GM18951 (cell line): ENCODE measurements around the gene SALL4.
"Not testable (repeated sequence)": the region's sequence is repeated elsewhere in the genome, so short reads cannot be mapped to it uniquely, and the experiment has no call there.

Experiments used
- POLR2A ChIP-seq: IDR thresholded peaks from 4 replicates; pipeline ENCODE4 v1.6.1; 2011; ENCODE audit warnings: mild to moderate bottlenecking; ENCODE audit not compliant: insufficient read length, insufficient read depth; ENCODE audit errors: extremely low read depth
- in situ Hi-C: fragments of 300-500 bp; cut with MboI; formaldehyde crosslinking; loops from one replicate; pipeline ENCODE4 v1.12.0; 2022; ENCODE audit warnings: low sequenced_read_pairs, mixed read lengths, inconsistent platforms; ENCODE audit not compliant: unreplicated experiment

SALL4 gene

GRCh38 chr20:51749674-51750036, 52.7 kb downstream of the SALL4 start:
- in situ Hi-C loops: no loop called here
- TF ChIP-seq POLR2A: no peak

DNA sequence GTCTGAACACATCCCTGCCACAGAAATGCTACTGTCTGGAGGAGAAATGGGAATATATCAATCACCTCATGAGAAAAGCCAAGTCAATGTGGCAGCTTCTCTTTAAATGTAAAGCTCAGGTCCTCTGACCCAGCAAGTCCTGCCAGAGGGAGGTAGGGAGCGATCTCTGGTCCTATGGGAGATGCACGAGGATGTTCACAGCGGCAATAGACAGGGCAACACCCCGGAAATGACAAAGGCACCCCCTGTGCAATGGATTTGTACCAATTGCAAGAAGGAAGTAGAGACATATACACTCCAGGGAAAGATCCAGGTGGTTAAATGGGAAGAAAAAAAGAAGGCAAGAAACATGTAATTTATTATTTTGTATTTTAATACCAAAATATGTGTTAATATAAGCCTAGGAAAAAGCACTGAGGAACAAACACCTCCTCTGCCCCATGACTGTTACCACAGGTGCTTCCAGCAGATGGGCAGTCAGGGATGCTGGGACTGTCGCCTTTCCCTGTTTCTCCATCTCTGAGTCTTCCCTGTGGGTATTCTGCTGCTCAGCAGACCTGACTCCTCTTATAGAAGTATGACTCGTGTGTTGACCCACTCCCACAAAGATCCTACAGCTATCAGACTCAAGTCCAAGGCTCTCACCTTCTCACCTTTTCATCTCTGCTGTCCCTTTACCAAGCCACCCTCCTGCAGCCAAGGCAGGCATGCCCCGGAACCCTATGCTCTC, 55.0 kb downstream of the SALL4 start:
- in situ Hi-C loops: no loop called here
- no peak for TF ChIP-seq POLR2A

DNA sequence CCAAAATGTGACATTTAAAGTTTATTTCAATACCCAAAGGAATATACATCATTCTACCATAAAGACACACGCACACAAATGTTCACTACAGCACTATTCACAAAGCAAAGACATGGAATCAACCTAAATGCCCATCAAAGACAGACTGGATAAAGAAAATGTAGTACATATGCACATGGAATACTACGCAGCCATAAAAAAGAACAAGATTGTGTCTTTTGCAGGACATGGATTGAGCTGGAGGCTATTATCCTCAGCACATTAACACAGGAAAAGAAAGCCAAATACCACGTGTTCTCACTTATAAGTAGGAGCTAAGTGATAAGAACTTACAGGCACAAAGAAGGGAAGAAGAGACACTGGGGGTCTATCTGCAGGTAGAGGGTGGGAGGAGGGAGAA, 56.5 kb downstream of the SALL4 start:
- no peak for TF ChIP-seq POLR2A
- in situ Hi-C loops: no loop called here

DNA sequence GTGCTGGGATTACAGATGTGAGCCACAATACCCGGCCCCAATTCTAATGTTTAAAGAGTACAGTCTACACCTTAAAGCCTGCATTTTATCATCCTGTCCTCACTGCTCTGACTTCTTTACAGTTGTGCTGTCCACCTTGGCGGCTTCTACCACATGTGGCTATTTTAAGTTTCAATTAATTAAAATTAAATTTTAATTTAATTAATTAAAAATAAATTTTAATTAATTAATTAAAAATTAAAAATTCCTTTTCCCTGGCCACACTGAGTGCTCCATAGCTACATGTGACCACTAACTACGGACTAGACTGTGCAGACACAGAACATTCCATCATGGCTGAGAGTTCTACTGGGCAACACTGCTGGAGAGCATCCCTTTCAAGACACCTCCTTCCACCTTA, 61.5 kb downstream of the SALL4 start:
- no peak for TF ChIP-seq POLR2A
- in situ Hi-C loops: no loop called here

DNA sequence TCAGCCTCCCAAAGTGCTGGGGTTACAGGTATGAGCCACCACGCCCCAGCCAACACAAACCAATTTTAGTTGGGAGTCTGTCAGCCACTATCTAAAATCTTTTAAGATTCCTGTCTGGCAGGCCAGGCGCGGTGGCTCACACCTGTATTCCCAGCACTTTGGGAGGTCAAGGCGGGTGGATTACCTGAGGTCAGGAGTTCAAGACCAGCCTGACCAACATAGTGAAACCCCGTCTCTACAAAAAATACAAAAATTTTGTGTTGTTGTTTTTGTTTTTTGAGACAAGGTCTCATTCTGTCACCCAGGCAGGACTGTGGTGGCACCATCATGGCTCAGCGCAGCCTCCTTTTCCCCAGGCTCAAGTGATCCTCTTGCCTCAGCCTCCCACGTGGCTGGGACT, 62.0 kb downstream of the SALL4 start:
- in situ Hi-C loops: not testable (repeated sequence)

GRCh38 chr20:51739722-51740249, 62.5 kb downstream of the SALL4 start:
- in situ Hi-C loops: no loop called here
- no peak for TF ChIP-seq POLR2A

- in situ Hi-C loops: no loop called here
- TF ChIP-seq POLR2A: no peak
These were observed 63.4 kb downstream of the SALL4 start for GRCh38 chr20:51738877-51739447.

DNA sequence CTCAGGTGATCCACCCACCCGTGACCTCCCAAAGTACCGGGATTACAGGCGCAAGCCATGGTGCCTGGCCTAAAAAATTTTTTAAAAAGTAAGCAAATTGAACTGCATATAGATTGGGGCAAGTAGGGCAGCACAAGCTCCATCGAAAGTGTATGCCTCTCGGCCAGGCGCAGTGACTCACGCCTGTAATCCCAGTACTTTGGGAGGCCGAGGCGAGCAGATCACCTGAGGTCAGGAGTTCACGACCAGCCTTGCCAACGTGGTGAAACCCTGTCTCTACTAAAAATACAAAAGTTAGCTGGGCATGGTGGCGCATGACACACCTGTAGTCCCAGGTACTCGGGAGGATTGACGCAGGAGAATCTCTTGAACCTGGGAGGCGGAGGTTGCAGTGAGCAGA, 64.1 kb downstream of the SALL4 start:
- in situ Hi-C loops: not testable (repeated sequence)

DNA sequence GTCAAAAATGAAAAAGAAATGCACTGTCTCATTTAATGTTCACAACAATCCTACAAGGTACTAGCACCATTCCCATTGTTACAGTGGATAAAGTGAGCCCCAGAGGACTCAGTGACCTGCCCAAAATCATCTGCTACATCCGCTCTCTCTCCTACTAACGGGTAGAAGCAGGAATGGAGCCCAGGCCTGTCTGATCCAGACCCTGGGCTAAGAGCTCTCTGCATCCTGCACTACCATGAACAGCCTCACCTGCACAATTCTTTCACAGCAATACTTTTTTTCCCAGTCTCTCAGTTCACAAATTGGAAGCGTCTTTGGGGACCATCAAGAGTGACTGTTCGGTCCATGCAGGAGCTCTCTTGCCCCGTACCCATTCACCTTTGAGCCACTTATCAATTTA, 65.4 kb downstream of the SALL4 start:
- in situ Hi-C loops: no loop called here
- TF ChIP-seq POLR2A: no peak

GRCh38 chr20:51735728-51736600, 66.4 kb downstream of the SALL4 start:
- TF ChIP-seq POLR2A: no peak
- in situ Hi-C loops: no loop called here

DNA sequence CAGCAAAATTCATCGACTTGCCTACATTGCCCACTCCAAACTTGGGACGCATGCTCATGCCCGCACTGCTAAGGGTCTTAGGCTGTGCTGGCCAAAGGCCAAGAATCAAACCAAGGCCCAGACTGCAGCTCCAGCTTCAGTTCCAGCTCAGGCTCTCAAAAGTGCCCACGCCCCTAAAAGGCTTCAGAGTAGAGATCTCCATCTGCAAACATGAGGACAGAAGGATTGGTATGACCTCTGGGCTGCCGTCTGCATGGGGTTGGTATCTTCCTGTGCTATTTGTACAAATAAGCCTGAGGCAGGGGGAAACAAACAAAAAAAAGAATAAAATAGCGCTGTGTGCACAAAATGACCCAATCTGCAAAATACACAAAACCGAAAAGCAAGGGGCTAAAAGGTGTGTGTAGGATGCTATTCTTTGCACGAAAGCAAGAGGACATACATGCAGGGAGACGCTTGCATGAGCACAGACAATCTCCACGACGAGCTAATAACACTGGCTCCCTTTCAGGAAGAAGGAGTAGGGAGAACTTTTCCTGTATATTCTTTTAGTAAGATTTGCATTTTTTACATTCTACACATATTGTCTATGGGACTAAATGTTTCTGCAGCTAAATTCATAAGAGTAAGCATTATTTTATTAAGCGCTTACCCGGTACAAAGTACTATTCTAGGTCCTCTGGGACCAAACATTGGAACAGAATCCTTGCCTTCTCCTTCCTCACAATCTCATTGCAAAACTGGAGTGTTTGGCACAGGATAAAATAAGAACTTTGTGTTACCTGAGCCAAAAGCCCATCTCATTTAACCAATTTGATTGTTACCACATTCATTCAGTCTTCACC, 67.2 kb downstream of the SALL4 start:
- TF ChIP-seq POLR2A: no peak
- in situ Hi-C loops: no loop called here

DNA sequence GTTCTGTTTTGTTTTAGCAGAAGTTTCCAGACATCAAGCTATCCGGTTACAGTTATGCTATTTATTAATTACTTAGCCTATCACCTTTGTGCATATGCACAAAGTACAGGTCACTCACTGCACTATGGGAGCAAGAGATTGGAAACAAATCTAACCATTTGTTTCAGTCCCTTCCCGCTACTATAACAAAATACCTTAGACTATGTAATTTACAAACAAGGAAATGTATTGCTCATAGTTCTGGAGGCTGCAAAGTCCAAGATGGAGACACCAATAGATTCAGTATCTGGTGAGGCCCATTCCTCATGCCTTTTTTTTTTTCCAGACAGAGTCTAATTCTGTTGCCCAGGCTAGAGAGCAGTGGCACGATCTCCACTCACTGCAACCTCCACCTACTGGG, 69.3 kb downstream of the SALL4 start:
- in situ Hi-C loops: no loop called here
- no peak for TF ChIP-seq POLR2A
